C4-2B (cell line): ENCODE data around the gene SLC17A2.

Experiments used
- ZFX ChIP-seq: fragments of 450-650 bp; IDR thresholded peaks from 2 replicates; pipeline ENCODE4 v1.6.1; 2017
- TF ChIP-seq, protein P1 (sequence below): fragments of 450-650 bp; conservative IDR thresholded peaks from 2 replicates; pipeline ENCODE4 v1.5.1; 2017; ENCODE audit warnings: mild to moderate bottlenecking

DNA sequence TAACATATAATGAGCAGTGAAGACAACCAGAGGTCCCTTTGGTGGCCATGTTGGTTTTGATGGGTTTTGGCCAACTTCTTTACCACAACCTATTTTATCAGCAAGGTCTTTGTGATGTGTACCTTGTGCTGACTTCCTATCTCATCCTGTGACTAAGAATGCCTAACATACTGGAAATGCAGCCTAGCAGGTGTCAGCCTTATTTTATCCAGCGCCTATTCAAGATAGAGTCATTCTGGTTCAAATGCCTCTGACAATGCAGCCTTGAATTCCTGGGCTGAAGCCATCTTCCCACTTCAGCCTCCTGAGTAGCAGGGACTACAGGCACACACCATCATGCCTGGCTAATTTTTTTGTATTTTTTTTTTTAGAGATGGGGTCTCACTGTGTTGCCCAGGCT is 24.3 kb upstream of the SLC17A2 start:
- TF ChIP-seq, protein P1, sequence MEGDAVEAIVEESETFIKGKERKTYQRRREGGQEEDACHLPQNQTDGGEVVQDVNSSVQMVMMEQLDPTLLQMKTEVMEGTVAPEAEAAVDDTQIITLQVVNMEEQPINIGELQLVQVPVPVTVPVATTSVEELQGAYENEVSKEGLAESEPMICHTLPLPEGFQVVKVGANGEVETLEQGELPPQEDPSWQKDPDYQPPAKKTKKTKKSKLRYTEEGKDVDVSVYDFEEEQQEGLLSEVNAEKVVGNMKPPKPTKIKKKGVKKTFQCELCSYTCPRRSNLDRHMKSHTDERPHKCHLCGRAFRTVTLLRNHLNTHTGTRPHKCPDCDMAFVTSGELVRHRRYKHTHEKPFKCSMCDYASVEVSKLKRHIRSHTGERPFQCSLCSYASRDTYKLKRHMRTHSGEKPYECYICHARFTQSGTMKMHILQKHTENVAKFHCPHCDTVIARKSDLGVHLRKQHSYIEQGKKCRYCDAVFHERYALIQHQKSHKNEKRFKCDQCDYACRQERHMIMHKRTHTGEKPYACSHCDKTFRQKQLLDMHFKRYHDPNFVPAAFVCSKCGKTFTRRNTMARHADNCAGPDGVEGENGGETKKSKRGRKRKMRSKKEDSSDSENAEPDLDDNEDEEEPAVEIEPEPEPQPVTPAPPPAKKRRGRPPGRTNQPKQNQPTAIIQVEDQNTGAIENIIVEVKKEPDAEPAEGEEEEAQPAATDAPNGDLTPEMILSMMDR = no peak
- TF ChIP-seq ZFX = no peak
